ENCODE results near the gene IGLL5. TPM values are rescaled to one million over a fixed set of nuclear protein-coding genes. Genes with fewer than 3 reads are reported as not detected.

Gene IGLL5
- total RNA-seq, 1 donor from 2014 or later, result not detected

DNA sequence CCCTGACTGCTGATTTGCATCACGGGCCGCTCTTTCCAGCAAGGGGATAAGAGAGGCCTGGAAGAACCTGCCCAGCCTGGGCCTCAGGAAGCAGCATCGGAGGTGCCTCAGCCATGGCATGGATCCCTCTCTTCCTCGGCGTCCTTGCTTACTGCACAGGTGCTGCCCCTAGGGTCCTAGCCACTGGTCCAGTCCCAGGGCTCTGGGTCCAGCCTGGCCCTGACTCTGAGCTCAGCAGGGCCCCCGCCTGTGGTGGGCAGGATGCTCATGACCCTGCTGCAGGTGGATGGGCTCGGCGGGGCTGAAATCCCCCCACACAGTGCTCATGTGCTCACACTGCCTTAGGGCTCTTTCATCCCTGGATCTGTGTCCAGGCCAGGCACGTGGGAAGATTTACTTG, 7.0 kb upstream of the IGLL5 start:
- Histone ChIP-seq H3K4me3 (ENCODE audit: low read depth, low read length) (no peak overlapping the region), H3K36me3 (ENCODE audit: control insufficient read depth, insufficient read depth, low read length) (no peaks in the 10 kb centered on the region), H3K27me3 (ENCODE audit: control insufficient read depth, insufficient read depth, low read length) (peaks cover 3% of the 10 kb centered on the region)
- TF ChIP-seq, protein P1, sequence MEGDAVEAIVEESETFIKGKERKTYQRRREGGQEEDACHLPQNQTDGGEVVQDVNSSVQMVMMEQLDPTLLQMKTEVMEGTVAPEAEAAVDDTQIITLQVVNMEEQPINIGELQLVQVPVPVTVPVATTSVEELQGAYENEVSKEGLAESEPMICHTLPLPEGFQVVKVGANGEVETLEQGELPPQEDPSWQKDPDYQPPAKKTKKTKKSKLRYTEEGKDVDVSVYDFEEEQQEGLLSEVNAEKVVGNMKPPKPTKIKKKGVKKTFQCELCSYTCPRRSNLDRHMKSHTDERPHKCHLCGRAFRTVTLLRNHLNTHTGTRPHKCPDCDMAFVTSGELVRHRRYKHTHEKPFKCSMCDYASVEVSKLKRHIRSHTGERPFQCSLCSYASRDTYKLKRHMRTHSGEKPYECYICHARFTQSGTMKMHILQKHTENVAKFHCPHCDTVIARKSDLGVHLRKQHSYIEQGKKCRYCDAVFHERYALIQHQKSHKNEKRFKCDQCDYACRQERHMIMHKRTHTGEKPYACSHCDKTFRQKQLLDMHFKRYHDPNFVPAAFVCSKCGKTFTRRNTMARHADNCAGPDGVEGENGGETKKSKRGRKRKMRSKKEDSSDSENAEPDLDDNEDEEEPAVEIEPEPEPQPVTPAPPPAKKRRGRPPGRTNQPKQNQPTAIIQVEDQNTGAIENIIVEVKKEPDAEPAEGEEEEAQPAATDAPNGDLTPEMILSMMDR (IDR thresholded peaks at IDR 0.05; ENCODE audit: insufficient read depth, low read length, severe bottlenecking), result no peak
- FAIRE-seq (no peak), DNase-seq (ENCODE audit: low read depth) (no peak)

DNA sequence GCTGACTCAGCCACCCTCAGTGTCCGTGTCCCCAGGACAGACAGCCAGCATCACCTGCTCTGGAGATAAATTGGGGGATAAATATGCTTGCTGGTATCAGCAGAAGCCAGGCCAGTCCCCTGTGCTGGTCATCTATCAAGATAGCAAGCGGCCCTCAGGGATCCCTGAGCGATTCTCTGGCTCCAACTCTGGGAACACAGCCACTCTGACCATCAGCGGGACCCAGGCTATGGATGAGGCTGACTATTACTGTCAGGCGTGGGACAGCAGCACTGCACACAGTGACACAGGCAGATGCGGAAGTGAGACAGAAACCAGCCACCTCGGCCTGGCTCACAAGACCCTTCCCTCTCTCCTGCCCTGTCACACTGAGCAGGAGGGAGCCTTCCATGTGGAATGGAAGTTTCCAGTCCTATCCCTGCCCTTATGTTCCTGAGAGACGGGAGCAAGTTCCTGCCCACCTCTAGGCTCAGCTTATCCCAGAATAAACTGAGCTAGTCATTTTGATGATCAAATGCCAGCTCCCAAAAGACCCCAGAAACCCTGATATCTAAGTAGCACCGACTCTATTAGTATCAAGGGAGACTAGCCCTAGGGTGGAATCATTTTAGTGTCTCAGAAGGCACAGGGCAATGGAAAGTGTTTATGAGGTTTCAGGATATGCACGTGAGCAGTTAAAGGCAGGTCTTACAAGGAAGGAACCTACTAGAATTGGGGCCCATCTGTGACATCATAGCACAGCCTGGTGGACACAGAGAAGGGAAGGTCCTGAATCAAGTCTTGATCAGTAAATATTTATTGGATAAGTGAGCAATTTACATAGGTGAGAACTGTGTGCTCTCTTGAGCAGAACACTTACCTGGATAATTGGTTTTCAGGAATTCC, 6.3 kb upstream of the IGLL5 start:
- H3K36me3 ChIP-seq (ENCODE audit: control insufficient read depth, insufficient read depth, low read length), result no peaks in the 10 kb centered on the region
- no peak for FAIRE-seq
- H3K4me3 ChIP-seq (ENCODE audit: low read depth, low read length), result no peak overlapping the region
- peaks cover 3% of the 10 kb centered on the region for H3K27me3 ChIP-seq (ENCODE audit: control insufficient read depth, insufficient read depth, low read length)
- no peak for DNase-seq (ENCODE audit: low read depth)
- TF ChIP-seq, protein P1 (IDR thresholded peaks at IDR 0.05; ENCODE audit: insufficient read depth, low read length, severe bottlenecking), result no peak

DNA sequence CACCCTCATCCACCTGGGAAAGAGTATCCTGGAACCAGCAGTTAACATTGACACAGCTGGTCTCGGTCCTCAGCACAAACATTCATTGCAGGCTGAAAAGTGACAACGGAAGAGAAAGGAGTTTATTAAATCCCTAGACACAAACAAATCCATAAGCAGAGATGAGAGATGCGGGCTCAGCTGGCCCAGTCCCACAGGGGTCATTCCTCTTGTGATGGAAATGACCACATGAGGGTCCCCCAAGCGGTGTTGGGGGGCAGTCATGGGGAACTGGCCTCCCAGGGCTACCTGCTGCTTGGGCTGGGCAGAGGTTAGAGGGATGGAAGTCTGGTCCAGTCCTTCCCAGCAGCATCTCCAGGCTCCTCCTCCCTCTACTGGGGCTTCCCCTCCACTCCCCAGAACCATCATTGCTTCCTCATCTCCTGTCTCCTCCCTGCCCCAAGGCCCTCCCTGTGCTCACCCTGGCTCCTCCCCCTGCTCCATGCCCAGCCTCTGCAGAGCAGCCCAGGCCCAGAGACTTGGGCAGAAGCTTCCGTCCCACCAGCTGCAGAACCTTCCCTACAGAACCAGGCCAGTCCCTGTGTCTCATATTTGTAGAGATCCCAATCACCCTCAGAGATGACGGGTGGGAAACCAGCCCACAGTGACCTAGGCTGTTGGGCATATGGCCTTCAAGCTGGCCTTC, 5.4 kb upstream of the IGLL5 start:
- Histone ChIP-seq H3K27me3 (ENCODE audit: control insufficient read depth, insufficient read depth, low read length) (peaks cover 3% of the 10 kb centered on the region), H3K4me3 (ENCODE audit: low read depth, low read length) (no peak overlapping the region), H3K36me3 (ENCODE audit: control insufficient read depth, insufficient read depth, low read length) (no peaks in the 10 kb centered on the region)
- FAIRE-seq (no peak), DNase-seq (ENCODE audit: low read depth) (peak; percentile 29)
- TF ChIP-seq, protein P1 (IDR thresholded peaks at IDR 0.05; ENCODE audit: insufficient read depth, low read length, severe bottlenecking), result no peak

DNA sequence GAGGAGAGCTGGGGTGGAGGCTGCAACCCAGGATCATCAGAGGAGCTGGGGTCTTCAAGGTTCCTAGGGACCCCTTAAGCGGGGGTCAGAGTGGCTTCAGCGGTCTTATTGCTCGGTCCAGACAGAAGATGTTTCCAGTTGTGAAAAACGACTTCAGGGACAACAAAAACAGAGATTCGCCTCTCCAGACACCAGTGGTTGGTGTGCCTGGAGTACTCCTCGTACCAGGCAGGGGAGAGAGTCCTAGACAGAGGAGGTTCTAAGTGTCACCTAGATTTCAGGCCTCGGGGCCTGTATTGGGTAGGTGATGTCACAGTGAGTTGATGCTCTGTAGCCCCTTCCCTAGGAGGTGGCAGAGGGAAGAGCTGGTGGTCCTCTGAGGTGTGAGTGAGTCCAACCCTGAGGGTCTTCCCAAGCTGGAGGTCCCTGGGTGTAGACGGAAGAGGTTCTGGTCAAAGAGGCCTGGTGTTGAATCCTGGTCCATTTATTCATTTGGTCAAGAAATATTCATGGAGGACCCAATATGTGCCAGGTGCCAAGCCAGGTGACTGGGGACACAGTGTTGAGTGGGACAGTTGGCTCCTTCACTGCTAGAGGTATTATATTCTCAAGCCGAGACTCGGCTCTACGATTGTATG, 4.4 kb upstream of the IGLL5 start:
- no peak overlapping the region for H3K4me3 ChIP-seq (ENCODE audit: low read depth, low read length)
- H3K36me3 ChIP-seq (ENCODE audit: control insufficient read depth, insufficient read depth, low read length), result no peaks in the 10 kb centered on the region
- peaks cover 3% of the 10 kb centered on the region for H3K27me3 ChIP-seq (ENCODE audit: control insufficient read depth, insufficient read depth, low read length)
- no peak for FAIRE-seq
- TF ChIP-seq, protein P1 (IDR thresholded peaks at IDR 0.05; ENCODE audit: insufficient read depth, low read length, severe bottlenecking), result no peak
- DNase-seq (ENCODE audit: low read depth), result no peak

DNA sequence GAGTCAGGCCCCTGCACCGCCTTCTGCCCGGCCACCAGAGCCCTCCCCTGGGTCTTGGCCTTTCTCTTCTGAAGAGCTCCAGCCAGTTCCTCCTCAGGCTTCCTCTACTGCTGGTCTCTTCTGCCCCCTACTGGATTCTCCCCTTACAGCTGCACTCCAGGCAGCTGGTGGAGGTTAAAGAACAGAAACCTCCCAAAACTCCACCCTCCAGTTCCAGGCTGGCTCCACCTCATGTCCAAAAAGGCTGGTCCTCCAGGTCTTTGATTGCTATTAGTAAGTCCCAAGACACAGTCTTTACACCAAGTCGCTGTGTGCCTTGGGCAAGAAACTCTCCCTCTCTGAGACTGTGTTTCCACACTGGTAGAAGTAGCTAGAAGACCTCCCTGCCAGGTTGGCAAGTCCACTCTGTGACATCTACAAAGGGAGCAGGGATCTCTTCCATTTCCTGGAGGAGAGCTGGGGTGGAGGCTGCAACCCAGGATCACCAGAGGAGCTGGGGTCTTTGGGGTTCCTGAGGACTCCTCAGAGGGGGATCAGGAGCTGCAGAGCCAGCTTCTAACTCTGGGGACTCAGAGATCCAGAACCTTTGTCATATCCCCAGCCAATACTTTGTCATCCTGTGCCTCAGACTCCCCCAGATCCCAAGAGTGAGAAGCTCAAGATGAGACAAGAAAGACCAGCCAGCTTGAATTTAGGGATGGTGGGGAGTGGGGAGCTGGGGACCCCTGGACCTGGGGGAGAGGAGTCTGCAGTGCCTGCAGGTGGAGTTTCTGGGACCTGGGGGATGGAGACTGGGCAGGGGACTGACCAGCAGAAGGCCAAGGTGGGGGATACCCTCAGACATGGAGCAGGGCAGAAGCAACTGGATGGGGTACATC, 3.4 kb upstream of the IGLL5 start:
- H3K27me3 ChIP-seq (ENCODE audit: control insufficient read depth, insufficient read depth, low read length), result peaks cover 3% of the 10 kb centered on the region
- FAIRE-seq, result no peak
- H3K36me3 ChIP-seq (ENCODE audit: control insufficient read depth, insufficient read depth, low read length), result no peaks in the 10 kb centered on the region
- no peak overlapping the region for H3K4me3 ChIP-seq (ENCODE audit: low read depth, low read length)
- peak; percentile 48 for DNase-seq (ENCODE audit: low read depth)
- TF ChIP-seq, protein P1 (IDR thresholded peaks at IDR 0.05; ENCODE audit: insufficient read depth, low read length, severe bottlenecking), result peak; percentile 78
